Body of pancreas (tissue), 4 donors: ENCODE measurements around the gene WDR5B. TPM values are rescaled to one million over a fixed set of nuclear protein-coding genes. Genes with fewer than 3 reads are reported as not detected.
"Not testable (repeated sequence)": the region's sequence is repeated elsewhere in the genome, so short reads cannot be mapped to it uniquely, and the experiment has no call there.

ENCODE experiments used
- ATAC-seq: fragments of 150-250 bp; one replicate; pipeline ENCODE4 v1.9.1; 2016
- DNase-seq, 4 donors: peaks; one replicate each; pipeline ENCODE4 v3.0.0-alpha.2; 2019
- H3K27ac ChIP-seq, 4 donors: fragments of 200-600 bp; sonication (generic); 1 replicate in 3 of 4; 2 replicates in 1 of 4; pipeline versions ENCODE4 v1.5.1 to v1.6.1; 2016 to 2019; ENCODE audit warnings: mild to moderate bottlenecking in 1 of 4, mixed read lengths in 1 of 4, moderate library complexity in 1 of 4
- H3K27me3 ChIP-seq, 2 donors: fragments of 200-600 bp; sonication (generic); one replicate each; pipeline ENCODE4 v1.6.0; 2016; ENCODE audit warnings: mild to moderate bottlenecking in 1 of 2
- H3K36me3 ChIP-seq, 2 donors: fragments of 200-600 bp; sonication (generic); replicated peaks in 1 of 2; 2 replicates each; pipeline ENCODE4 v1.5.1; 2016; ENCODE audit warnings: low read depth in 2 of 2; ENCODE audit not compliant: insufficient read depth in 1 of 2
- H3K4me1 ChIP-seq: fragments of 200-600 bp; sonication (generic); one replicate; pipeline ENCODE4 v1.6.0; 2016
- H3K4me3 ChIP-seq, 2 donors: fragments of 200-600 bp; sonication (generic); 1 replicate in 1 of 2; 2 replicates in 1 of 2; pipeline ENCODE4 v1.5.1; 2016 to 2019
- H3K9me3 ChIP-seq, 3 donors: fragments of 200-600 bp; sonication (generic); 1 replicate in 2 of 3; 2 replicates in 1 of 3; pipeline ENCODE4 v1.5.1; 2016
- CTCF ChIP-seq, 7 experiments: fragments of 450-650 bp in 4 of 7; fragments of 200-600 bp in 3 of 7; sonication (generic) in 3 of 7; IDR thresholded peaks; one replicate each; pipeline ENCODE4 v1.5.1; 2016 to 2019; ENCODE audit warnings: antibody characterized with exemption in 7 of 7
- POLR2A ChIP-seq, 3 donors: fragments of 450-650 bp; IDR thresholded peaks; one replicate each; pipeline ENCODE4 v1.6.1; 2016; ENCODE audit warnings: antibody characterized with exemption in 3 of 3, mild to moderate bottlenecking in 2 of 3
- WGBS, 2 donors: methylation state at CpG; one replicate each; pipeline ENCODE4 v1.1.5; 2017; 5-methylcytosine and 5-hydroxymethylcytosine counted together
- intact Hi-C: fragments of 100-400 bp; cut with DNase I; formaldehyde crosslinking; loops from one replicate; pipeline ENCODE4 v1.15.1; 2023
- small RNA-seq: library from RNA; depleted of rRNA; stranded (forward); fragments of <200 nt; gene quantifications from one replicate; pipeline ENCODE3, GENCODE V24; 2016
- total RNA-seq, 2 donors: library from RNA; depleted of rRNA; stranded (reverse); fragments of >200 nt; gene quantifications; one replicate each; pipeline ENCODE4 v1.1.0, GENCODE V29; 2016

WDR5B gene
- total RNA-seq, 2 donors from 2014 or later, result 5.6 to 6.2 TPM

DNA sequence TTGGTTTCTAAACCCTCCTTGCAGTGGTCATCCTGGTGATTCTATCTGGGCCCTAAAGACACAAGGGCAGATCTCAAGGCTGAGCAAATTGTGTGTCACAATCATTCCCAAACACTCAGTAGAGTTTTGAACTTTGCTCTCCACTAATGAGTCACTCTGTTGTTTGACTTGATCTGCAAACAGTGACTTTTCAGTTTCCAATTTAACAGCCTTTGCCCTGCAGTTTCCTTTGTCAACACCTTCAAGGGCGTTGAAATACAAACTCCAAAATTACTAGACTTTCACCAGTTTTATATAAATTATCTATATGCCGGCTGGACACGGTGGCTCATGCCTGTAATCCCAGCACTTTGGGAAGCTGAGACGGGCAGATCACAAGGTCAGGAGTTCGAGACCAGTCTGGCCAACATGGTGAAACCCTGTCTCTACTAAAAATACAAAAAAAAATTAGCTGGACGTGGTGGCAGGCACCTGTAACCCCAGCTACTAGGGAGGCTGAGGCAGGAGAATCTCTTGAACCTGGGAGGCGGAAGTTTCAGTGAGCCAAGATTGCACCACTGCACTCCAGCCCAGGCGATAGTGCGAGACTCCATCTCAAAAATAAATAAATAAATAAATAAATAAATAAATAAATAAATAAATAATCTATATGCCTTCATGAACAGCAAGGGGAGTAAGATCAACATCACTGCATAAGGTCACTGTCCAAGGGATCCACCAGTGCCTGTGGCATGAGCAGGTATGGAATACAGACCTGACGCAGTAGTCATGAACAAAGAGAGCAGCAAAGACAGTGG is 50.1 kb downstream of the WDR5B start:
- peak; percentile 32 to 68 (median 48) for DNase-seq
- H3K27me3 ChIP-seq, H3K4me3 ChIP-seq, intact Hi-C loops, H3K36me3 ChIP-seq, H3K9me3 ChIP-seq: not testable (repeated sequence)
- peak in 1 of 7 experiments; percentile 16 for TF ChIP-seq CTCF (IDR thresholded peaks at IDR 0.05)
- peak overlapping the region; percentile 71 to 88 (median 82) for H3K27ac ChIP-seq
- 47 to 57% methylated on average over 10 of the region's 10 CpGs for WGBS, 2 donors
- H3K4me1 ChIP-seq, result peaks cover 56% of the 10 kb centered on the region
- ATAC-seq, result peak; percentile 98

GRCh38 chr3:122365073-122365472 is 50.8 kb downstream of the WDR5B start:
- no peak for DNase-seq
- intact Hi-C loops, result no loop called here
- no peaks in the 10 kb centered on the region for H3K36me3 ChIP-seq
- H3K9me3 ChIP-seq, result no peaks in the 10 kb centered on the region
- H3K4me1 ChIP-seq, result peaks cover 56% of the 10 kb centered on the region
- no peaks in the 10 kb centered on the region for H3K27me3 ChIP-seq
- H3K27ac ChIP-seq, result peak overlapping the region; percentile 71 to 88 (median 82)
- no peak overlapping the region for H3K4me3 ChIP-seq
- ATAC-seq, result peak; percentile 31
- TF ChIP-seq POLR2A (IDR thresholded peaks at IDR 0.05) (no peak), CTCF (IDR thresholded peaks at IDR 0.05) (no peak)
- WGBS, 2 donors, result 45 to 75% methylated on average over 1 of the region's 1 CpG

DNA sequence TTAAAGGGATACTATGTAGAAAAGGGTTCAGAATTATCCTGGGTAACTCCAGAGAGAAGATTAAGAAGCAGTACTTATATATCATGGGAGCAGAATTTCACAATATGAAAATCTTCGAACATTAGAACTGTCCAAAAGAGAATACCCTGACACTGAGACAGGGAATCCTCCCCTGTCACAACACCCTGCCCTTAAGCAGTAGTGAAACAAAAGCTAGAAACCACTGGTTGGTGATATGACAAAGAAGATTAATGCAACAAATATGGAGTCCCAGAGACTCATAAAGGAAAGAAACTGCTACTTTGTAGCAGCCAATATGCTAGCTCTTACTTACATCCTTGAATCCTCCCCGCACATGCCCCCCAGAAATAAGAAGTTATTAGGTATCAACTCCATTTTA is 51.4 kb downstream of the WDR5B start:
- Histone ChIP-seq H3K4me1 (peaks cover 56% of the 10 kb centered on the region), H3K36me3 (no peaks in the 10 kb centered on the region), H3K27me3 (no peaks in the 10 kb centered on the region), H3K27ac (peak overlapping the region; percentile 71 to 88 (median 82)), H3K4me3 (no peak overlapping the region), H3K9me3 (no peaks in the 10 kb centered on the region)
- DNase-seq (no peak), ATAC-seq (no peak)
- 50 to 62% methylated on average over 2 of the region's 2 CpGs for WGBS, 2 donors
- intact Hi-C loops, result no loop called here
- TF ChIP-seq CTCF (IDR thresholded peaks at IDR 0.05) (no peak), POLR2A (IDR thresholded peaks at IDR 0.05) (no peak)

Small RNA genes within 50 kb of the gene (small RNA-seq; reads per million reads assigned to genes)
- gene AC083798.1, result not detected

Other genes with a start within 250 kb of the WDR5B start
- gene CASR, start 232.4 kb downstream of the WDR5B start, total RNA-seq, result 10 to 100 TPM in 1 of 2 donors, 1 to 10 TPM in 1; 8.9 to 11.9 TPM
- 1 to 10 TPM in 1 of 2 donors, not detected in 1; 1.3 TPM for gene CSTA, start 90.8 kb downstream of the WDR5B start, total RNA-seq
- gene MIX23, start 32.8 kb downstream of the WDR5B start, total RNA-seq, result 10 to 100 TPM; 17.6 to 36.6 TPM
- 10 to 100 TPM in 1 of 2 donors, 1 to 10 TPM in 1; 8.6 to 24.1 TPM for gene FAM162A, start 31.9 kb downstream of the WDR5B start, total RNA-seq
- 10 to 100 TPM; 20.2 to 28.7 TPM for gene KPNA1, start 98.9 kb upstream of the WDR5B start, total RNA-seq
- 10 to 100 TPM; 13.2 to 17.1 TPM for gene PARP9, start 148.2 kb upstream of the WDR5B start, total RNA-seq
- 10 to 100 TPM; 13.5 to 17.6 TPM for gene DTX3L, start 148.3 kb upstream of the WDR5B start, total RNA-seq
- under 1 TPM in 1 of 2 donors, not detected in 1; 0.52 TPM for gene PARP15, start 161.6 kb upstream of the WDR5B start, total RNA-seq